NOMO-1 treated with dmso at 0.1 percent for 144 hours (cell line): ENCODE measurements around the gene KITLG.
"Not testable (repeated sequence)": the region's sequence is repeated elsewhere in the genome, so short reads cannot be mapped to it uniquely, and the experiment has no call there.

Source experiments
- DNase-seq: peaks from one replicate; lab custom pipeline; 2025; ENCODE audit not compliant: unreplicated experiment; lab: John Stamatoyannopoulos, UW

Gene KITLG

GRCh38 chr12:88544991-88545980 is 35.0 kb downstream of the KITLG start:
- no peak for DNase-seq

- no peak for DNase-seq
These were observed 40.4 kb downstream of the KITLG start for GRCh38 chr12:88539893-88540292.

- DNase-seq, result no peak
These were observed 41.6 kb downstream of the KITLG start for GRCh38 chr12:88538697-88539096.

GRCh38 chr12:88538250-88538649 is 42.0 kb downstream of the KITLG start:
- no peak for DNase-seq

GRCh38 chr12:88530868-88531267 is 49.4 kb downstream of the KITLG start:
- DNase-seq, result no peak

GRCh38 chr12:88529531-88530488 is 50.5 kb downstream of the KITLG start:
- no peak for DNase-seq

- no peak for DNase-seq
These were observed 57.3 kb downstream of the KITLG start for GRCh38 chr12:88522961-88523360.

GRCh38 chr12:88520436-88520820 is 59.8 kb downstream of the KITLG start:
- DNase-seq, result no peak

GRCh38 chr12:88519802-88520435 is 60.4 kb downstream of the KITLG start:
- no peak for DNase-seq

- DNase-seq, result peak; percentile 39
These were observed 61.3 kb downstream of the KITLG start for GRCh38 chr12:88518863-88519403.

GRCh38 chr12:88516811-88517210 is 63.5 kb downstream of the KITLG start:
- no peak for DNase-seq

GRCh38 chr12:88510843-88511242 is 69.4 kb downstream of the KITLG start:
- DNase-seq, result no peak

- no peak for DNase-seq
These were observed 70.4 kb downstream of the KITLG start for GRCh38 chr12:88509851-88510250.

- no peak for DNase-seq
These were observed 70.9 kb downstream of the KITLG start for GRCh38 chr12:88509347-88509746.

- not testable (repeated sequence) for DNase-seq
These were observed 72.4 kb downstream of the KITLG start for GRCh38 chr12:88507851-88508250.

GRCh38 chr12:88507270-88507669 is 73.0 kb downstream of the KITLG start:
- no peak for DNase-seq

- DNase-seq, result no peak
These were observed 74.6 kb downstream of the KITLG start for GRCh38 chr12:88505696-88506095.

- DNase-seq, result no peak
These were observed 77.0 kb downstream of the KITLG start for GRCh38 chr12:88503281-88503703.

- no peak for DNase-seq
These were observed 78.0 kb downstream of the KITLG start for GRCh38 chr12:88501972-88502938.
